ENCODE results near the gene SLC25A19.
"Not testable (repeated sequence)": the region's sequence is repeated elsewhere in the genome, so short reads cannot be mapped to it uniquely, and the experiment has no call there.

DNA sequence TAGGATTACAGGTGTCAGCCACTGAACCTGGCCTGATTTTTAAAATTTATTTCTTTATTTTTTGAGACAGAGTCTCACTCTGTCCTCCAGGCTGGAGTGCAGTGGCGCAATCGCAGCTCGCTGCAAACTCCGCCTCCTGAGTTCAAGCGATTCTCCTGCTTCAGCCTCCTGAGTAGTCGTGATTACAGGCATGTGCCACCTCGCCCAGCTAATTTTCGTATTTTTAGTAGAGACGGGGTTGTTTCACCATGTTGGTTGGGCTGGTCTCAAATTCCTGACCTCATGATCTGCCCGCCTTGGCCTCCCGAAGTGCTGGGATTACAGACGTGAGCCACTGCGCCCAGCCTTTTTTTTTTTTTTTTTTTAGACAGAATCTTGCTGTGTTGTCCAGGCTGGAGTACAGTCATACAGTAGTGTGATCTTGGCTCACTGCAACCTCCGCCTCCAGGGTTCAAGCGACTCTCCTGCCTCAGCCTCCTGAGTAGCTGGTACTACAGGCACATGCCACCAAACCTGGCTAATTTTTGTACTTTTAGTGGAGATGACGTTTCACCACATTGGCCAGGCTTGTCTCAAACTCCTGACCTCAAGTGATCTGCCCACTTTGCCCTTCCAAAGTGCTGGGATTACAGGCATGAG lies 3.7 kb upstream of the SLC25A19 start:
- not testable (repeated sequence) for TF ChIP-seq EZH2 (IDR thresholded peaks at IDR 0.05); POLR2AphosphoS5 (IDR thresholded peaks at IDR 0.05; ENCODE audit: borderline replicate concordance, low read depth, low read length); FOXP2 (optimal IDR thresholded peaks at IDR 0.05; ENCODE audit: control extremely low read depth, extremely low read length, insufficient read depth)

Measured in SK-N-MC (cell line).